HG02840 (cell line): ENCODE measurements around the gene HFE.
A peak's percentile ranks its signal among the peaks of the same experiment; 100 is the strongest.
"Not testable (repeated sequence)": the region's sequence is repeated elsewhere in the genome, so short reads cannot be mapped to it uniquely, and the experiment has no call there.

ENCODE experiments used
- ATAC-seq: cut with Tn5 transposase; IDR thresholded peaks from one replicate; pipeline ENCODE4 v1.9.1; 2021; ENCODE audit warnings: mild to moderate bottlenecking, moderate library complexity, moderate number of reproducible peaks; ENCODE audit not compliant: unreplicated experiment, low FRiP score

The HFE gene

GRCh38 chr6:26105842-26106241 is 18.6 kb downstream of the HFE start:
- no peak for ATAC-seq

- ATAC-seq, result no peak
These were observed 20.7 kb downstream of the HFE start for GRCh38 chr6:26107935-26108334.

- ATAC-seq, result no peak
These were observed 22.5 kb downstream of the HFE start for GRCh38 chr6:26109772-26110171.

DNA sequence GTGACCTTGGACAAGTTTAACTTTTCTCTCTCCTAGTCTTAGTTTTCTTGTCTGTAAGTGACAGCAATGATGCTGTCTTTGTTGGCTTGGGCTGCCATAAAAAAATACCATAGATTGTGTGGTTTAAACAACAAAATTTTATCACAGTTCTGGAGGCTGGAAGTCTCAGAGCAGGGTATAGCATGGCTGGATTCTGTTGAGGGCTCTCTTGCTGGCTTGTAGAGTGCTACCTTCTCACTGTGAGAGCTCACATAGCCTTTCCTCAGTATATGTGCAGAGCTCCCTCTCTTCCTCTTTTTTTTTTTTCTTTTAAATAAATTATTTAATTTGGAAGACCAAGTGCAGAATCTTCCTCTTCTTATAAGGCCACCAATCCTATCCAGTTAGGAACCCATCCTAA is 26.3 kb downstream of the HFE start:
- ATAC-seq, result no peak

GRCh38 chr6:26115226-26115625 is 28.0 kb downstream of the HFE start:
- no peak for ATAC-seq

- ATAC-seq, result no peak
These were observed 29.0 kb downstream of the HFE start for GRCh38 chr6:26116267-26116666.

GRCh38 chr6:26118999-26119398 is 31.8 kb downstream of the HFE start:
- no peak for ATAC-seq

DNA sequence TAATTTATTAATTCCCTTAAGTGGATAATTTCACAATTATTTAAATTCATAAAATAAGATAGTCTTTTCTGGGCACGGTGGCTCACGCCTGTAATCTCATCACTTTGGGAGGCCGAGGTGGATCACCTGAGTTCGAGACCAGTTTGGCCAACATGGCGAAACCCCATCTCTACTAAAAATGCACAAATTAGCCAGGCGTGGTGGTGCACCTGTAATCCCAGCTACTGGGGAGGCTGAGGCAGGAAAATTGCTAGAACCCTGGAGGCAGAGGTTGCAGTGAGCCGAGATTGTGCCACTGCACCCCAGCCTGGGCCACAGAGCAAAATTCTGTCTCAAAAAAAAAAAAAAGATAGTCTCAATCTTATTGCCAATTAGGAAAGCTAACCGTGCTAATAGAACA is 32.9 kb downstream of the HFE start:
- not testable (repeated sequence) for ATAC-seq

GRCh38 chr6:26120807-26121140 is 33.5 kb downstream of the HFE start:
- no peak for ATAC-seq

DNA sequence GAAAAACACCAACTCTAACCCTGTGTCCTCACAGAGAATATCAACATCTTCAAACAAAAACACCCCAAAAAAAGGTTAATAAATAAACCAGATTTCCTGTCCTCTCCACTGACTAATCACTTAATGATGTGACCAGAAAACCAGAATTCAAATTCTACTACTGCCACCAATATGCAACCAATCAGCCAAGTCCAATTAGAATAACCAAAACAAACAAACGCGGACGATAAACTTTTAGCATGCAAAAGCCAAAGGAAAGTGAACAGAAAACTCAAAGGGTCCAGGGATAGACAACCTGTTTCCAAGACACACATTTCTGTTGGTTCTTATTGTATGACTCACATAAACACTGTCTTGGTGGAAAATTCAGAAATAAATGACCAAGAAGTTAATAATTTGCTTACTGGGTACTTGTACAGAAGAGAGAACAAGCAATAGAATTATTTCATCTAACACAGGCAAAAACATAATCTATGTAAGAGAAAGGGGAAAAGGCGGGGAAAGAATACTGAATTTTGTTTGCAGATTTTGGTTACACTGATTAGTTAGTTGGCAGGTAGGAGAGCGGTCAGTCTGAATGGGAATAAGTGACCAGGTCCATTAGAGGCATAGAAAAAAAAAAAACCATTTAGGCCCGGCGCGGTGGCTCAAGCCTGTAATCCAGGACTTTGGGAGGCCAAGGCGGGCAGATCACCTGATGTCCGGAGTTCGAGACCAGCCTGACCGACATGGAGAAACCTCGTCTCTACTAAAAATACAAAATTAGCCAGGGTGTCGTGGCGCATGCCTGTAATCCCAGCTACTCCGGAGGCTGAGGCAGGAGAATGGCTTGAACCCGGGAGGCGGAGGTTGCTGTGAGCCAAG is 34.1 kb downstream of the HFE start:
- ATAC-seq, result no peak

DNA sequence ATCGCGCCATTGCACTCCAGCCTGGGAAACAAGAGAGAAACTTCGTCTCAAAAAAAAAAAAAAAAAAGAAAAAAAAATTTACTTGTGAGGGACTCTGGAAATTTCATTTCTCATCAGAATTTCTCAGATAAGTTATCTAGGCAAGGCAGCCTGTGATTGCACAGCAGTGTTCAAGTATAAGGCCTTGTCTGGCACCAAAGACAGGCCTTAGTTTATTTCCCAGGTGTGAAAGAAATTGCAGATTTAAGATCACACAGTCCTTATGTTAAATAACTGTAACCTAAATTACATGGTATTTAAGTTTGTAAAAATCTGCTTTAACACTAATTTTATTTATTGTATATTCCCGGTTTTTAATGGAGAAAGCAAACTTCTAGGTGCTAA is 34.8 kb downstream of the HFE start:
- ATAC-seq, result no peak

DNA sequence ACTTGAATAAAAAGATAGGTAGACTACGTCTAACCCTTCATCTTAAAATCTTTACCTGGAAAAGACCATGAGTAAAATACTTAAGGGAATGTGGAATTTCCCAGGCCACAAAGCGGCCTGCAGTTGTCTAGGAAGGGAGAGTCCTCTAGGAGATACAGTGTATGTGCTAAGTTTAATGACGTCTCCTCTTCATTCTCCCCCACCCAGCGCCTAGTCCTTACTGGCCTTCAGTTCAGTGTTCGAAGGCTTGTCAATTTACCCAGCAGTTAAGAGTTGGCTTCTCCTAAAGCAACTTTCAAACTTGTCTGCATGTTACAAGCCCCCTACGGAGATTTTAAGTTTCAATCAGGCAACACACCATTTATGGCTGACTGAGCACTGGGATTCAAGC is 35.2 kb downstream of the HFE start:
- ATAC-seq, result no peak

DNA sequence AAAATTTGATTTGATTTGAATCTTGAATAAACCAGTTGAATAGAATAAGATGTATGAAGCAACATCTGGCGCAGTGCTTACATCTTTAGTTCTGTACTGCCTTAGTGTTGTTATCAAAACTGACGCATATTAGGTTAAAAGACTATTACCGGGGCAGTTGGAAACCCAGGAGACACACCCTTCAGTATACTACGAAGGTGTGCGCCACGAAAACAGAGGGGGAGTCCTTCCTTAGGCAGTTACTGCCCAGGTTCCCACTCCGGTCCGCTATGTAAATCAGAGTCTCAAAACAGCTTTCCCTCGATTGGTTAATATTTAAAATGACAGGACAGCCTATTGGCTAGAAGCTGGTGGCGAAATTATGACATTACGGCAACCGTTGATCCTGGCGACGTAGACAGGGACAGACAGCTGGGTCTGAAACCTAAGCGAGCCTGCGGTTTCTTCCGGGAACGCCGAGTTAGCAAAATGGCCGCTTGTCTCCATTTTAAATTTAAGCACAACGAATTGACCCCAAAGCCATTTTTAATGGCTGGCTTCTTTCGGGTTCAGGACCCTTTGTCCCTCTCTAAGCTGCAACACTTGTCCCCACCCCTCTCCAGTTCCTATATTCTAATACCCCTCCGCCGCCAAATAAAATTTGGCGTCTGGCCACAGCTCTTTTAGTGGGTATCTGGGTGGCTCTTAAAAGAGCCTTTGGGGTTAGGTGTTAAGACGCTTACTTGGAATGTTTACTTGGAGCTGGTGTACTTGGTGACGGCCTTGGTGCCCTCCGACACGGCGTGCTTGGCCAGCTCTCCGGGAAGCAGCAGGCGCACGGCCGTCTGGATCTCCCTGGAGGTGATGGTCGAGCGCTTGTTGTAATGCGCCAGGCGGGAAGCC is 35.8 kb downstream of the HFE start:
- peak; percentile 51 for ATAC-seq

GRCh38 chr6:26123675-26123946 is 36.4 kb downstream of the HFE start:
- no peak for ATAC-seq

GRCh38 chr6:26123947-26124780 is 36.9 kb downstream of the HFE start:
- peak; percentile 71 for ATAC-seq

GRCh38 chr6:26124781-26125685 is 37.8 kb downstream of the HFE start:
- ATAC-seq, result no peak

DNA sequence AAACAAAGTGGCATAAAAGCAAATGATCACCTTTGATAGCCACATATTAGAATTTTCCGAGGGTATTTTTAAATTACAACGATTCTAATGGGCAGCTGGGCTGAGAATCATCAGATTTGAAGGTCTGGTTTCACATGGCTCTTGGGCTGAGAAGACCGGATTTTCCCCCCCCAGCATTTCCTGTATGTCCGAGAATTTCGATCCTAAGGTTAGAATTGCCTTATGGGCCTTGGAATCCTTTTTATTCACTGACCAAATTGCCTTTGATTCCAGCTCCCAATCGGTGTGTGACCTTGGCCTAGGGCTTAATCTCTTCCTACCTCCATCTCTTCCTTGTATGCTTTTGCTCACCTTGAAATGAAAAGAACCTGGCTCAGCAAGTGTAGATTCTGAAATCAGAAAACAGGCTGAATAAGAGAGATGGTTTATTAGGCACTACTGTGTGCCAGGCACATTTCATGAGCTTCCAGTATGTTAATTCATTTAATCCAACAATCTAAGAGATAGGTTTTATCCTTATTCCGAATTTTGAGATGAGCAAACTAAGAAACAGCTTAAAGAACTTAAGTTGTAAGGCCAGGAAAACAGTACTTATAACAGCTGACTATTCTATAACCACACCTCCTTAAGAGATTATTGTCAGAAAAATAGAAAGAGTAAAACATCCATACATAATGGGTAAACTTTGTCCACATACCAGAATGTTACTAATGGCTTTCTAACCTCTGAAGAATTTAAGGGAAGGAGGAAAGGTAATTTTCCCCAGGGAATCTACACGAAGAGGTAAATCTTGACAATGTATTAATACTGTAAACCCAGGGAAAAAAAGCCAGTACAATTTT is 39.4 kb downstream of the HFE start:
- no peak for ATAC-seq

DNA sequence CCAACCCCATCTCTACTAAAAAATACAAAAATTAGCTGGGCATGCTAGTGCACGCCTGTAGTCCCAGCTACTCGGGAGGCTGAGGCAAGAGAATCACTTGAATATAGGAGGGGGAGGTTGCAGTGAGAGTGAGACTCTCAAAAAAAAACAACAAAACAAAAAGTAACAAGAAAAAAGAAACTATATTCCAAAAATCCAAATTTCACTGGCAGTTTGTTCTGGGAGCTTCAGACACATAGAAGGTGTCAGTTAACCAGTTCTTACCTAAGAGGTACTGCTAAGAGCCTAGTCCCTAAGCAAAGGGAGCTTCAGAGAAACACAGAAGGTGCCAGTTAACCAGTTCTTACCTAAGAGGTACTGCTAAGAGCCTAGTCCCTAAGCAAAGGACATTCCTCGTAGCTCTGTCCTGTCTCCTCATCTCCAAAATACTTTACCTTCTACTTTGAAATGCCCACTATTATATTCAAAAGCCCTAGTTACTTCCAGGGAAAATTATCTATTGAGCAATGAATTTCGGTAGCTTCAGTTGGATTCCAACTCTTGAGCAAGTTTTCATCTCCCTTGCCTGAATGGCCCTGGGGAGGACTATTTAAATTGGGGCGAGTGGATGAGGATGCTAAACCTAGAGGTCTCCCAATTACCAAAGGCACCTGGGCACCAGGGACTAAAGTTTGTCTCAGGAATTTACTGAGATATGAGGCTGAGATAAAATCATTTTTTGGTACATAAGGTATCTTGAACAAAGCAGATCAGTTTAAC is 41.0 kb downstream of the HFE start:
- no peak for ATAC-seq

DNA sequence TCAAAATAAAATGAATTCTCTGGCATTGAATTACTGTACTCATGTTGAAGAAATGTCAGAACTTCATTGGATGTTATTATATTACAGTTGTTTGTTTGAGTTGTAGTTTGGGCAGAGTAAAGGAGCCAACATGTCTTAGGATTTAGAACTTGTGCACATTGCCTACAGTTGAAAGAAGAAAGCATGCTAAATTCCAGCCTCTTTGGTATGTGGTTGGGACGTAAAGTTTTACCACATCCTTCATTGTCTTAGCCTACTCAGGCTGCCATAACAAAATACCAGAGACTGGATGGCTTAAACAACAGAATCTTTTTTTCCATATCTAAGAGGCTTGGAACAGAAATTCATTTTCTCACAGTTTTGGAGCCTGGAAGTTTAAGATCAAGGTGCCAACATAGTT is 42.4 kb downstream of the HFE start:
- no peak for ATAC-seq
